ENCODE data around the gene GFRA4. TPM values are rescaled to one million over a fixed set of nuclear protein-coding genes. Genes with fewer than 3 reads are reported as not detected.
"Not testable (repeated sequence)": the region's sequence is repeated elsewhere in the genome, so short reads cannot be mapped to it uniquely, and the experiment has no call there.

Gene GFRA4
- total RNA-seq, 1 donor from 2014 or later, result not detected

DNA sequence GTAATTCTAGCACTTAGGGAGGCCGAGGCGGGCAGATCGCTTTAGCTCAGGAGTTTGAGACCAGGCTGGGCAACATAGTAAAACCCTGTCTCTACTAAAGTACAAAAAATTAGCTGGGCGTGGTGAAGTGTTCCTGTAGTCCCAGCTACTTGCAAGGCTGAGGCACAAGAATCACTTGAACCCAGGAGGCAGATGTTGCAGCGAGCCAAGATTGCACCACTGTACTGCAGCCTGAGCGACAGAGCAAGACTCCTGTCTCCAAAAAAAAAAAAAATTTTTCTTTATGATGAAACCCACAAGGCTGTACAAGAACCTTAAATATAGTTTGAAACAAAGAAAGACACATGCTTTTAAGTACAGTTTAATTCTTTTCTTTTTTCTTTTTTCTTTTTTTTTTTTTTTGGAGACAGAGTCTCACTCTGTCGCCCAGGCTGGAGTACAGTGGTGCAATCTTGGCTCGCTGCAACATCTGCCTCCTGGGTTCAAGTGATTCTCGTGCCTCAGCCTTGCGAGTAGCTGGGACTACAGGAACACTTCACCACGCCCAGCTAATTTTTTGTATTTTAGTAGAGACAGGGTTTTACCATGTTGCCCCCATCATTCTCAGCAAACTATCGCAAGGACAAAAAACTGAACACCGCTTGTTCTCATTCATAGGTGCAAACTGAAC is 47.9 kb downstream of the GFRA4 start:
- DNase-seq, result not testable (repeated sequence)

DNA sequence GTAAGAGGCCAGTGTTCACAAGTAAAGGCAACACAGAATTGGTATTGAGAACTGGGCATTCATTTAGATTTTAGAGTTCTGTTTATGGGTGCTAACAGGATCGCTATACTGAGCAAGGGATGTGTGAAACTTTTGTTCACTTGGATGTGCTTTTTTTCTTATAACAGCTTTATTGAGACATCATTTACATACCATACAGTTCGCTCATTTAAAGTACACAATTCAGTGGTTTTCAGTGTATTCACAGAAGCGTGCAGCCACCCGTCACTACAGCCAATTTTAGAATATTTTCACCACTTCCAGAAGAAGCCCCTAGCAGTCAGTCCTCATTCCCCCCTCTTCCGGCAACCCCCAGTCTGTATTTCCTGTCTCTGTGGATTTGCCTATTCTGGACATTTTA is 48.7 kb downstream of the GFRA4 start:
- no peak for DNase-seq

DNA sequence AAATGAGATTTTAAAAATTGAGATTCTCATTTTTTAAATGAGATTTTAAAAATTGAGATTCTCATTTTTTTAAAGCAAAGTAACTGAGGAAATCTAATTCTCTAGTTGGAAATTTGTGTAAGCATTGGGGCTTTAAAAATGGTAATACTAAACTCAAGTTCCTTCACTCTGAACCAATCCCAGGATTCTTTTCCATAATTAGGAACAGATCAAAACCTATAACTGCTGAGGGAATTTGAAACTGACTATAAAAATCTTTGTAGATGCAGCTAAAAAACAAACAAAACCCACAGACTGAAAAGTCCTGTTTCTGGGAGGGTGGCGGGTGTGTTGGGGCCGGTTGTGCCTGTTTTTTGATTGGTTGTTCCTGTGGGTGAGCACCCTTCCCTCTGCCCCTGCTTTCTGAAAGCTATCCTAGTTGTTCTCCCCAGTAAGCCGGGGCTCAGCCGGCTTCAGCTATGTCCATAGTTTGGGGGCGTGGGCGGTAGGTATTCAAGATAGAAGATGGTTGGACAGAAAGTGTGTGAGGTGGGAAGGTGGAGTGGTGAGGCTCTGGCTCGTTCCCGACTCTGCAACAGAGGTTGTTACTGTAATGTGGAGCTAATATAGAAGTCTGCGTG is 49.3 kb downstream of the GFRA4 start:
- peak; percentile 19 for DNase-seq

DNA sequence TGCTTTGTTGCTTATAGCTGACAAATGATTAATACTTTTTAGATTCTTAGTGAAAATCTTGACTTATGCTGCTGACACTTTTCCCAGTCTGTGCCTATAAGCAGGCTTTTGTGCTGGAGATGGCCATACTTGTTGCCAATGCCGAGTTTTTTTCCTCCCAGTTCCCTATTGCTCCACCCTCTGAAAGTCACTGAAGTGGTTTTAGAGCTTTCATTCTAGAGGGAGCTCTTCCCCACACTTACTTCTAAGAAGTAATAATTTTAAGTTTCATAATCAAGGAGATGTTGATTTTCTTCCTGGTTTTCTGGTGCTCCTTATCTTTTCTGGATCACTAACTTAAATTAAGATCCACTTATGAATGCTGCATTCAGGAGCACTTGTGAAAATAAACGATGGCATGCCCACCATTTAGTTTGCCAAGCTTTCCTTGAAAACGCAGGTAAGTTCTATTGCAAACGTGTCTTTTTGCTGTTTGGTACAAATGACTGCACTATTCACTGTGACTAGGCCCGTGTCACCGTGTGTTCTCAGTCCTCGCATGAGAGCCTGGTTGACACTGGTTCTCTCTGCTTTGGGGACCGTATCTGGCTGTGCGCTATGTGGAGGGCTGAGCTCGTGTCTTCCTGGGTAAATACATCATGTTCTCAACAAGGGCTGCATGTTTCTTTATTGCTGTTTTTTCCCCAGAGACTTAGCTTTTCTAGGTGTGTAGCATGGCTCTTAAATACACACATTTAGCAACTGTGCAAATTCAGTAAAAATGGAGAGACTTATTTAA is 50.2 kb downstream of the GFRA4 start:
- DNase-seq, result no peak

DNA sequence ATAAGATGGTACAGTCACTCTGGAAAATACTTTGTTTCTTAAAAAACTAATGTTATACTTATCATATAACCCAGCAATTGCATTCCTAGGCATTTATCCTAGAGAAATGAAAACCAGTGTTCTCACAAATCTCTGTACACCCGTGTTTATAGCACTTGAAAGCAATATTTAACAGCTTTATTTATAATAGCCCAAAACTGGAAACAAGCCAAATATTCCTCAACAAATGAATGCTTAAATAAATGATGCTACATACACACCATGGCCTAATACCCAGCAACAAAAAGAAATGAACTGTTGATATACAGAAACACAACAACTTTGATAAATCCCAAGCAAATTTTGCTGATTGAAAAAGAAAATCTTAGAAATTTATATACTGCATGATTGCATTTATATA is 51.3 kb downstream of the GFRA4 start:
- no peak for DNase-seq

Other genes with a start within 250 kb of the GFRA4 start
- gene ATRN, start 192.4 kb downstream of the GFRA4 start, total RNA-seq, result 63.8 TPM
- gene ADAM33, start 18.6 kb upstream of the GFRA4 start, total RNA-seq, result 3.6 TPM
- gene SIGLEC1, start 49.2 kb upstream of the GFRA4 start, total RNA-seq, result 0.16 TPM
- gene HSPA12B, start 69.3 kb upstream of the GFRA4 start, total RNA-seq, result 1.7 TPM
- 18.9 TPM for gene ADISSP, start 104.4 kb upstream of the GFRA4 start, total RNA-seq
- 0.16 TPM for gene SPEF1, start 118.0 kb upstream of the GFRA4 start, total RNA-seq
- 55.4 TPM for gene CENPB, start 123.3 kb upstream of the GFRA4 start, total RNA-seq
- gene CDC25B, start 132.9 kb upstream of the GFRA4 start, total RNA-seq, result 4.5 TPM
- 5.5 TPM for gene AP5S1, start 157.1 kb upstream of the GFRA4 start, total RNA-seq
- 8.0 TPM for gene MAVS, start 183.4 kb upstream of the GFRA4 start, total RNA-seq
- 61.6 TPM for gene PANK2, start 226.0 kb upstream of the GFRA4 start, total RNA-seq

Data from occipital lobe (tissue), 2 donors.